BE2C (cell line): ENCODE measurements around the gene AUTS2.

ENCODE experiments used
- DNase-seq: peaks from one replicate; pipeline ENCODE4 v3.0.0-alpha.2; 2020
- H3K27me3 ChIP-seq: fragments of 250-450 bp; sonication (Bioruptor Pico); 2 replicates; pipeline ENCODE4 v1.5.1; 2020; ENCODE audit warnings: mild to moderate bottlenecking
- H3K36me3 ChIP-seq: fragments of 250-450 bp; sonication (Bioruptor Pico); 2 replicates; pipeline ENCODE4 v1.5.1; 2020; ENCODE audit warnings: mild to moderate bottlenecking
- H3K4me1 ChIP-seq: fragments of 250-450 bp; sonication (Bioruptor Pico); 2 replicates; pipeline ENCODE4 v1.5.1; 2020
- H3K4me3 ChIP-seq: 2 replicates; pipeline ENCODE4 v1.5.1; 2011; ENCODE audit warnings: low read depth, low read length
- H3K9me3 ChIP-seq: fragments of 250-450 bp; sonication (Bioruptor Pico); 2 replicates; pipeline ENCODE4 v1.5.1; 2020
- CTCF ChIP-seq: IDR thresholded peaks from 2 replicates; pipeline ENCODE4 v1.5.1; 2012; ENCODE audit warnings: mild to moderate bottlenecking, low read depth, low read length

AUTS2 gene

GRCh38 chr7:70758646-70759045 lies 1160.4 kb downstream of the AUTS2 start:
- Histone ChIP-seq H3K27me3 (no peaks in the 10 kb centered on the region), H3K4me3 (no peak overlapping the region), H3K36me3 (no peaks in the 10 kb centered on the region), H3K9me3 (no peaks in the 10 kb centered on the region), H3K4me1 (peaks cover 4% of the 10 kb centered on the region)
- no peak for TF ChIP-seq CTCF
- no peak for DNase-seq

GRCh38 chr7:70759674-70760073 lies 1161.4 kb downstream of the AUTS2 start:
- Histone ChIP-seq H3K27me3 (no peaks in the 10 kb centered on the region), H3K9me3 (no peaks in the 10 kb centered on the region), H3K36me3 (no peaks in the 10 kb centered on the region), H3K4me1 (peaks cover 4% of the 10 kb centered on the region), H3K4me3 (no peak overlapping the region)
- no peak for TF ChIP-seq CTCF
- no peak for DNase-seq

- DNase-seq: no peak
- Histone ChIP-seq H3K9me3 (no peaks in the 10 kb centered on the region), H3K4me3 (no peak overlapping the region), H3K27me3 (no peaks in the 10 kb centered on the region), H3K4me1 (peaks cover 4% of the 10 kb centered on the region), H3K36me3 (no peaks in the 10 kb centered on the region)
- TF ChIP-seq CTCF: no peak
Measured at GRCh38 chr7:70761711-70762328, 1163.5 kb downstream of the AUTS2 start.

GRCh38 chr7:70762696-70763095 lies 1164.4 kb downstream of the AUTS2 start:
- peak; percentile 69 for DNase-seq
- Histone ChIP-seq H3K36me3 (no peaks in the 10 kb centered on the region), H3K9me3 (no peaks in the 10 kb centered on the region), H3K4me3 (no peak overlapping the region), H3K27me3 (no peaks in the 10 kb centered on the region), H3K4me1 (peaks cover 4% of the 10 kb centered on the region)
- no peak for TF ChIP-seq CTCF

- peaks cover 4% of the 10 kb centered on the region for H3K4me1 ChIP-seq
- H3K9me3 ChIP-seq: no peaks in the 10 kb centered on the region
Measured at GRCh38 chr7:70763961-70764691, 1165.9 kb downstream of the AUTS2 start.

More at GRCh38 chr7:70763961-70764691, 1165.9 kb downstream of the AUTS2 start:
- H3K36me3 ChIP-seq: no peaks in the 10 kb centered on the region
- no peaks in the 10 kb centered on the region for H3K27me3 ChIP-seq
- DNase-seq: no peak
- H3K4me3 ChIP-seq: no peak overlapping the region
- TF ChIP-seq CTCF: no peak
